Ishikawa (cell line): ENCODE data around the gene GATM.

Source experiments
- CEBPB ChIP-seq: IDR thresholded peaks from 2 replicates; pipeline ENCODE4 v1.6.1; 2012
- EP300 ChIP-seq: IDR thresholded peaks from 2 replicates; pipeline ENCODE4 v1.6.1; 2012; ENCODE audit warnings: borderline replicate concordance
- NFIC ChIP-seq: IDR thresholded peaks from 2 replicates; pipeline ENCODE4 v1.6.1; 2012
- RAD21 ChIP-seq: IDR thresholded peaks from 2 replicates; pipeline ENCODE4 v1.6.1; 2012; ENCODE audit warnings: low read depth
- REST ChIP-seq: IDR thresholded peaks from 2 replicates; pipeline ENCODE4 v1.6.1; 2012; ENCODE audit warnings: low read depth, mild to moderate bottlenecking
- TCF12 ChIP-seq: IDR thresholded peaks from 2 replicates; pipeline ENCODE4 v1.6.1; 2012; ENCODE audit warnings: low read depth

GRCh38 chr15:45351227-45351626 lies 27.1 kb downstream of the GATM start:
- TF ChIP-seq CEBPB: no peak
- TF ChIP-seq REST: no peak
- no peak for TF ChIP-seq EP300
- no peak for TF ChIP-seq RAD21
- TF ChIP-seq TCF12: no peak
- TF ChIP-seq NFIC: no peak
